ENCODE data around the gene TTC4.
A peak's percentile ranks its signal among the peaks of the same experiment; 100 is the strongest.

TTC4 gene

DNA sequence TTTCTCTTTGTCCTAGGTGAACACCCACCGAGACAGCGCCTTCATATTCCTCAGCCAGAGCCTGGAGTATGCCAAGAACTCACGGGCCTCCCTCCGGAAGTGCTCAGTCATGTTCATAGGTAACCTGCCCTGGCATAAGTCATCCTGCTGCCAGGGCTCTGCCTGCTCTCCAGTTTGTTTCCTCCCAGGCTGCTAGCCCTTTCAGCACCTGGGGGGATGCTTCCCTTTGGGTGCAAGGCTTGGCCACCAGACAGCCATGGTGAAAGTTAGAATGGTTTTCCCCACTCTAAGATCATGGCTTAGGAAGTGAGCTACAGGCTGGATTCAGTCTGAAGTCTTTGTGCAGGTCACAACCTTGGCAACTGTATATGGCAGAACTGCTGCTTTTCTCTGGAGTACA, 9.2 kb upstream of the TTC4 start:
- DNase-seq = no peak

DNA sequence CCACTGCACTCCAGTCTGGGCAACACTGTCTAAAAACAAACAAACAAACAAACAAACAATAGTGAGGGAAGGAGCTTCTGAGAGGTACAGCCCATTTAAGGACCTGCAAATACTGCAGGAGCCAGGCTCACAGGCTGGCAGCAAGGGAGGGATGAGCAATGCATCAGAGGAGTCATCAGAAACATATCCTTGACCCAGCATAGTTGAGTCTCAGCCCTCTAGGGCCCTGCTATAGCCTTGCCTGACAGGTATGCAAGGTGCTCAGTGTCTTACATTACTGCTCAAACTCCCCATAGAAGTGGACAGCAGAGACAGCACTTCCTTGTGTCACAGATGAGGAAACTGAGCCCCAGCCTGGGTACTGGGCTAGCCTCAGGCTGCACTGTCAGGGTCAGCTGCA, 7.3 kb upstream of the TTC4 start:
- no peak for DNase-seq

DNA sequence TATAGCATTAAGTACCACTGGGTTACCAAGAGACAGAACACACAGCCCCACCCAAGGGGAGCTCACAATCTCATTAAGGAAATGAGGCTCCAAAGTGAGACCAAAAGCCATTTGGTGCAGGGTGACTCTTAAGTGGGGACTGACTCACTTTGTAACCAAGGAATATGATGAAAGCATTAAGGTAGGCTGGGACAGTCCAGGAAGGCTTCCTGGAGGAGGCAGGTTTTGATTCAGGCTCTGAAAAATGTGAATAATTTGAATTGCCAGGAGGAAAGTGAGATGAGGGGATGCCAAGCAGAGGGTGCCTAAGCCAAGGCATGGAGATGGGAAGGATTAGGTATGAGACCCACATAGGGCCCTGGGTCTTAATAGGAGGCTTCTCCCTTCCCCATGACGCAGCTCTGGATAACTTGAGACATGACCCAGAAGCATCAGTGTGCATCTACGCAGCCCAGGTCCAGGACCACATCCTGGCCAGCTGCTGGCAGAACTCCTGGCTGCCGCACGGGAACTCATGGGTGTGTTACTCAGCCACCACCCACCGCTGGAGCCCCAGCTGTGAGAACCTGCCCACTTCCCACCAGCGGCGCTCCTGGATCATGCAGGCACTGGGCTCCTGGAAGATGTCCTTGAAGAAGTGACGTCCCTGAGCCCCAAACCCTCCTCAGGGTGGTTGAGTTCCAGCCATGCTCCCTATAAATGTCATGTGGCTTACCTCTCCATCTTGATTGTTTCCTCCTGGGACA, 5.9 kb upstream of the TTC4 start:
- DNase-seq = no peak

DNA sequence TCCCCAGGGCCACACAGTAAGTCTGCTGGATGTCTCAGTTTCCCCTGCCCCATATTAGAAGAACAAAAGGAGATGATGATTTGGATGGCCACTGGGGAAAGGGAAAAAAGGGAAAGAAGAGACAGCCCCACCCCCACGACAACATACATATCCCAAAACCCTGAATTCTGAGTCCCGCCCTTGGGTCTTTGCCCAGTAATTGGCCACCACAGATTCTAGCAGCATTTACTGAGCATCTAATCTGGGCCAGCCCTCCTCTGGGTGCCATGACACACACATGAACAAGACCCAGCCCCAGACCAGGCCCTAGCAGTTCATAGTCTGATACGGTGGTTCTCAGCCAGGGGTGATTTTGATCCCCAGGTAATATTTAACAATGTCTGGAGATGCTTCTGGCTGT, 5.2 kb upstream of the TTC4 start:
- no peak for DNase-seq

DNA sequence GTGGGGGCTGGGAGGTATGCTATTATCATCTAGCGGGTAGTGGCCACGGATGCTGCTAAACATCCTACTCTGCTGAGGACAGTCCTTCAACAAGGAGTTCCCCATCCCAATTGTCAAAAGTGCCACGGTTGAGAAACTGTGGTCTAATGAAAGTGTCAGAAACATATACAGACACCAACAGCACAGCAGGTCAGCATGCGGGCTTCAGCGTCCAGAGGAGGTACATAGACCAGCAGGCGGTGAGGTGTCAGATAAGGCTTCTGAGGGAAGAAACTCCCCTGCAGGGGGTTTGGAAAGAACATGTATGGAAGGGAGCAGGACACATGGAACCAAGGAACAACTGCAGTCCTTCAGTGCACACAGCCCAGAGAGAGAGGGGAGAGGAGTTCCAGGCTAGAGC, 4.8 kb upstream of the TTC4 start:
- no peak for DNase-seq

DNA sequence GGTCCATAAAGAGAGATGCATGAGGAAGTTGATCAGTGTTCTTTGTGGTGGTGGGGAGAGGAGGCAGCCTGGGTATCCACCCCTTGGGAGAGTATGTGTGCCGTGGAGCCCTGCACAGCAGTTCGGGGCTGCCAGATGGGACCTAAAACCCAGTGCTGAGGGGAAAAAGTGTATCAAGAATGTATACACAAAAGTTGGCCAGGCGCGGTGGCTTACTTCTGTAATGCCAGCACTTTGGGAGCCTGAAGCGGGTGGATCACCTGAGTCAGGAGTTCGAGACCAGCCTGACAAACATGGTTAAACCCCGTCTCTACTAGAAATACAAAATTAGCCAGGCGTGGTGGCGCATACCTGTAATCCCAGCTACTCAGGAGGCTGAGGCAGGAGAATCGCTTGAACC, 4.1 kb upstream of the TTC4 start:
- DNase-seq = no peak

DNA sequence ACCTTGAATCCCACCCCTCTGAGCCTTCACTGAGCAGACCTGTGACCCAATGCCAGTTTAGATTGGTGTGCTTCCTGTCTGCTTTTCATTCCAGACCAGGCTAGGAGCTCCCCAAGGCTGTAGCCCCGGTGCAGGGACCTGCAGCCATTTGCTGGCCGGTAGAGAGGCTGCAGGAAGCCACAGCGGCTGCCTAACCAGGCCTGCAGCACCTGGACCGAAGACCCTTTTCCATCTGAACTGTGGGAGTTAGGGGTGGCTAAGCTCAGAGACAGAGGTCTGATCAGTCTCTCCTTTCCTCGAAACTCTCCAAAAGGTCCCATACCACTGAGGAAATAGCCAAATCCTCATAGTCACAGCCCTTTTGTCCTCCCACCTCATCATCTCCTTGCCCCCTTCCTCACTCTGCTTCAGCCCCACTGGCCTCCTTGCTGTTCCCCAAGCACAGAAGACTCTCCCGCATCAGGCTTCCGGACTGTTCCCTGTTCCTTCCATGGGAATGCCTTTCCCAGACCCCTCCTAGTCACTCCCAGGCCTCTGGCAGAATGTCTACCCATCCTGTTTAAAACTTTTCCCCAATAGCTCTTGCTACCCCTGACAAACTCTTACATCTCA, 674 bp upstream of the TTC4 start:
- DNase-seq = no peak

DNA sequence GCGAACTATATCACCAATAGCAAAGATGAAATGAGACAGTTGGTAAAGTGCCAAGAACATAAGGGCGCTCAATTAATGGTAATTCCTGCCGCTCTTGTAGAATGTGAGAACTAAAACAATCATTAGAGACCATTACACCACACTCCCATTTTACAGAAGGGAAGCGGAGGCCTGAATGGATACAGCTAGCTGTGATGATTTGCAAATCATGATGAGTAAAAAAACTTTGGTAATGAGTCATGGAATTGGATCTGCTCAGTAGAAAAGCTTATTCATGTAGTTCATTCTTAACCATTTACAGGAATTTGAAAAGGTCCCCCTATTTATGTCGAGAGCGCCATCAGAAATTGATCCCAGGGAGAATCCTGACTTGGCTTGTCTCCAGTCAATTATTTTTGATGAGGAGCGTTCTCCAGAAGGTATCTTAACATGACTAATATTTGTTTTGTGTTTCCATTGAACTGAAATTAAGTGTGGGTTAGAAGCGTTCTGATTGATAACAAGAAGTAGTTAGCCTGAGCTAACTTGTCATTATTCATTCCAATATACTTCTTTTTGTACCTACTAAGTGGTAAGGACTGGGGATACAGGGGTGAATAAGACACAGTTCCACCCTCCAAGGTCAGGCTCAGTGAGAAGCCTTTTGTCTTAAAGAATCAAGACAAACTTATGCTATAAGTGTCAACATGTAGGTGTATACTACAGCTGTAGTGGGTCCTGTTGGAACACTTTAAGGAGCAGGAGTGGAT, 812 bp downstream of the TTC4 start:
- DNase-seq = no peak

DNA sequence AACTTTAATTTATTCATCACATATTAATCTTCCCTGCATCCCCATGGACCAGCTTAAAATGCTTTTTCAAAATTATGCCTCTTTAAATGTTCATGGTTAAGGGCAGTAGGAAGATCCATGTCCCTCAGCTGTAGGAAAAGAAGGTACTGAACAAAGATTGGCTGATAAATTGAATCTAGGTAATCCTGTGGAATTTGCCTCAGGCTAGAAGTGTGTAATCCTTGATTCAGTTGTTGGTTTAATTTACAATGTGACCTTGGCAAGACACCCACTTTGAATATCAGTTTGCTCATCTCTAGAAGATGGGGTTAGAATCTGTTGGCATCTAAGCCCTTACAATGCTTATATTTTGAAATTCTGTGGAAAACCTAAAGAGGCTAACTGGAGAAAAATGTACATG, 6.1 kb downstream of the TTC4 start:
- DNase-seq = no peak

DNA sequence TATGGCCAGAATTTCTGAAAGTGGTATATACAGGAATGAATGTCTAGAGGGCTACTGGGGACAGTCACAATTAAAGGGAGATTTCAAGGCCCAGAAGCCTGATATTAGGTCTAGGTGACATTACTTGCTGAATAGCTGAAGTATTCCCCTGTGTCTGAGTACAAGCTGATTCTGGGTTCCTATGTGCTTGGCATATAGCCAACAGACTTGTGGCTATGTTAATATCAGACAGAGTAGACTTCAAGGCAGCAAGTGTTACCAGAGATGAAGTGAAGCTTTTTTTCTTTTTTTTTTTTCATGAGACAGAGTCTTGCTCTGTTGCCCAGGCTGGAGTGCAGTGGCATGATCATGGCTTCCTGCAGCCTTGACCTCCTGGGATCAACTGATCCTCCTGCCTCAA, 8.3 kb downstream of the TTC4 start:
- no peak for DNase-seq

DNA sequence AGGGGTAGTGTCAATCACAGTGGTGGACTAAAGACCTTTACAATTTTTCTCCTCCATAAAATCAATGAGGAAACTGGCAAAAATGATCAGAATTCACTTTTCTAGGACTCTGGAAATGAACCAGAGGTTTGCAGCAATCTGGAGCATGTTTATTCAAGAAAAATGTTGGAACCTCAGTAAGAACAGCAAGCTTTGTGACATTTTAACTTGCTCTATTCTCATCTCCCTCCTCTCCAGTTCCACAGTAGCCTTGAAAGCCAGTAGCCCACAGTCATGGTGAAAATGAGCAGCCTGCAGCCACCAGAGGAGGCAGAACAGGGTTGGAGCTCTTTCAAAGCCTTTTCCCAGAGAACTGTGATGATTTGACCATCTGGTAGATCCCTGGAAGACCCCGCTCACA, 9.1 kb downstream of the TTC4 start:
- no peak for DNase-seq

DNA sequence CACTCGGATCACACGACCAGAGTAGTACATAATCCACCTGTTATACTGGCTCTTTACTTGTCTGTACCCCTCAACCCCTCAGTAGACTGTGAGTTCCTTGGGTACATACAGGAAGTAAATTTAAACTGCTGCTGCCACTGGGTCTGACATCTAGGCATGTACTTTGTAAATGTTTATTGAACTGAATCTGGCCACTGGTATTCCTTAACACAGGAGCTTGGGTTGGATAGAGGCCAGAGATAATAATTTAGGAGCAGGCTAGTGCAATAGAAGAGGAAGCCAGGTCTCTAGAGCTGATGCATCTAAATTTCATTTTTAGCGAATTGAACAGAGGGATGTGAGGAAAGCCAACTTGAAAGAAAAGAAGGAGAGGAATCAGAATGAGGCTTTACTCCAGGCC, 12.4 kb downstream of the TTC4 start:
- DNase-seq = no peak

DNA sequence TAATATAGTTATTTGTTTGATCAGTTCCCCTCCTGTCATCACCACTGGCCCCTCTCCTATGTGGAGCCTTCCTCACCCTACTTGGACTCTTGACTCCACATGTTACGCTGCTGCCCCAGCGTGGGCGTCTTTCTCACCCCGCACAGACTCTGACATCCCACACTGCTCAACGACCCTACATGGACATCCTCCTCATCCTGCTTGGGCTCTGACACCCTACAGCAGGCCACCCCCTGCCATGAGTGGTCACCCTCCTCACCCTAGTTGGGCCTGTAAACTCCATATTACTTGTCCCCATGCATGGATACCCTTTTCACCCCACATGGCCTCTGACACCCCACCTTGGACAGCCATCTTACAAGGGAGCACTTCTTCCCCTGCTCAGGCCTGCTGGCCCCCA, 21.0 kb downstream of the TTC4 start:
- DNase-seq = no peak

DNA sequence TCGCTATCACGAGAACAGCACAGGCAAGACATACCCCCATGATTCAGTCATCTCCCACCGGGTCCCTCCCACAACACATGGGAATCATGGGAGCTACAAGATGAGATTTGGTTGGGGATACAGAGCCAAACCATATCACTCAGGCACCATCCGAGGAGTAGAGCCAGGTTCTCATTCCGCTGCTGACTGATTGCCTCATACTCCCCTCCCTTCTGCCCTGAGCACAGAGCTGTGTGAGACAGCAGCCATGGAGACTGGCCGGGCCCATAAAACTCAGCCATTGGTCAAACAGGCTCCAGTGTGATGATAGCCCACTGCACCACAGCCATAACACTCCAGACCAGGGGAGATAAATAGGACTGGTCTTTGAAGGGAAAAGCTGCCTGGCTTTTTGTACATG, 22.6 kb downstream of the TTC4 start:
- DNase-seq = no peak

DNA sequence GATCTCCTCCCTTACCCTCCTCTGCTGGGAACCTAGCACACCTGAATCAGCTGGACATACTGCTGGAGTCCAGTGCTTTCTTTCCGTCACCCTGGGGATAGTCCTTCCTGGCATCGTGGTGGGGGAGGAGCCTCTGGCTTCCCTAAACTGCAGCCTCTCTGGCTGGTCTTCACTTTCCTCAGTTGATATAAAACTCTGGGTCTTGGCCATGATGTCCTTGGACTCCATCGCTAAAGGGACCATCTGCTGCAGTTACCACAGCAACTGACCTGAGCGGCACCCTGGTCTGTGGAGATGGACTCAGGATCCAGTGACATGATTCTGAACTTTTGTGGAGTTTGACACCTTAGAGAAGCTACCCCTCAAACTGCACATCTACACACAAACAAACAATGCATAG, 25.9 kb downstream of the TTC4 start:
- no peak for DNase-seq

DNA sequence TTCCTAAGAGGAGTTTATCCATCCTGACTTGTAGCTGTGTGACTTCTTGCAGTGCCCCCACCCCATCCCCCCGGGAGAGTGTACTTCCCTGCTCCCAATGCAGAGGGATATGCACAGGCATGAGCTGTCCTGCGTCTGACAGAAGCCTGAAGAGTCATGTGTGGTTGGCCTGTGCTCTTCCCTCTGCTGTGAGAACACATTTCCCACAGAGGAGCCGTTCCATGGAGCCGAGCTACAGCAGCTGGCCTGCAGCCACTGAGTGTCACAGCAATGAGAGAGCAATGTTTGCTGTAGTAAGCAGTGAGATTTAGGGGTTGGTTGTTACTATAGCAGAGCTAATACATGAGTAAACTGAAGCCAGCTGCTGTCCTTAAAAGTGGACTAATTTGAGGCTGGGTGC, 26.6 kb downstream of the TTC4 start:
- no peak for DNase-seq

DNA sequence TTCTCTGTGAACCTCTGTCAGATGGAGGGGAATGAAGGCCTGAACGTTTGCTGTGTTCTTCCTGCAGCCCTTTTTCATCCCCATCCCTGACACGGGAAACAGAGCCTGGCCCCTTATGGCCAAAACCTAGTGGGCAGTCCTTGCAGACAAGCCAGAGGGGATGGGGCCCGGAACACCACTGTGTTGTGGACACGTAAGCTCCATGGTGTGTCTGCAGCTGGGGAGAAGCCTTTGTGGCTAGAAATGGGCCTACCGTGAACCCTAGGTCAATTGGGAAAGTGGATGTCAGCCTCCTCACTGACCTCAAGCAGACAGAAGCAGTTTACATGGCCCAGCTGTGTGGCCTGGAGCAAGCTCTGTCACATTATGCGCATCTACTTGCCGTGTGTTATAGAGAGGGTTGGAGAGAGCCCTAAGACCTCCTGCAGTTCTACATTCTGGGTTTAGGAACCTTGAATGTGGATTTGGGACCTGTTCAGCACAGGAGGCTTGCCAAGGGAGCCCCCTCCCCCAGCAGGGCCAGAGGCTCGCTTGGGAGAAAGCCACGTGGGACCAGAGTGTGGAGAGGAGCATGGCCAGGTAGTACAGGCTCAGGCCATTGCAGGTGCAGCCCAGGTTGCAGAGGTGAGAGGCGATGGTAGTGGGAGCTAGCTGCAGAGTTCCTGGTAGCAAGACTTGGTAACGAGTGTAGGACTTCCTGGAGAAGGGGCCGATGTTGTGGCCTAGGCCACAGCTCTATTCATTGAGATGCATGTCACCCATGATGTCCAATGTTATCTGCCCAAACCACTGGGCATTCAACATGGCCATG, 28.0 kb downstream of the TTC4 start:
- no peak for DNase-seq

DNA sequence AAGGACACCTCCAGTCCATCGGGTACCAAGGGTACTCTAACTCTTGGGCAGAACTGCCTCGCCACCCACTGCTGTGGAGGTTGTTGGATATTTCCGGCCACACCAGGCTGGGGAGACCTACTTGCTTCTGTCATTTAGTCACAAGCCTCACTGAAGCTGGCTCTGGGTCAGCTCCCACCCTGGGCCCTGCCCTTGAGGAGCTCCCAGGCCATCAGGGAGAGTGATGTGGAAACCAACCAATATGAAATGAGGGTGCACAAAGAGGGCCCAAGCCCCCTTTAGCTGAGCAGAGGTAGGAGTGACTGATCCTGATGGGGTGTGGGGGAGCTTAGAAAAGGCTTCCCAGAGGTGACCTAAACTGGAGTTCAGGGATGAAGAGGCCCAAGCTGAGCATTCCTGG, 29.0 kb downstream of the TTC4 start:
- DNase-seq = no peak

DNA sequence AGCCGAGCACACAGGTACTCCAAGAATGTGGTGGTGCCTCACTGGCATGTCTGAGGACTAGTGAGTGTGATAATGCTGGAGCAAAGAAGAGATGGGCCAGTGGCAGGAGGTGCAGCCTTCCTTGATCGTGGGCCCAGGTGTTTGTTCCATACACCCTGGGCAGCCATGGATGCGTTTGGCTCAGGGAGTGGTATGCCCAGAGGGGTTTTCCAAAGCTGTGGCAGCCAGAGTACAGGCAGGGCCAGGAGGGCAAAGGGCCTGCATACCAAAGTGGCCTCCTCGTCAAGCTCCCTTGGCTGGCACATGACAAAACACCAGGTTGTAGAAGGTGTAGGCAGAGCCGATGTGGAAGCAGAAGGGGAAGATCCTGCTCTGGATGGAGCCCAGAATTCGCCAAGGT, 29.6 kb downstream of the TTC4 start:
- no peak for DNase-seq

DNA sequence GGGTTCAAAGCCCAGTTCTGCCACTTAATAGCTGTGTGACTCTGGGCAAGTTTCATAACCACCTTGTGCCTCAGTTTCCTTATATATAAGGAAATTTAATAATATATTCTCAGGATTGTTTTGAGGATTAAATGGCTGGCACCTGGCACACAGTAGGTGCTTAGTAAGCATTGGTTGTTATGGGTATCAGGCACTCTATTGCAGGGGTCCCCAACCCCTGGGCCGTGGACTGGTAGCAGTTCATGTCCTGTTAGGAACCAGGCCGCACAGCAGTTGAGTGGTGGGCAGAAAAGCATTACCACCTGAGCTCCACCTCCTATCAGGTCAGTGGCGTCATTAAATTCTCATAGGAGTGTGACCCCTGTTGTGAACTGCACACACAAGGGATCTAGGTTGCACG, 30.2 kb downstream of the TTC4 start:
- no peak for DNase-seq

DNA sequence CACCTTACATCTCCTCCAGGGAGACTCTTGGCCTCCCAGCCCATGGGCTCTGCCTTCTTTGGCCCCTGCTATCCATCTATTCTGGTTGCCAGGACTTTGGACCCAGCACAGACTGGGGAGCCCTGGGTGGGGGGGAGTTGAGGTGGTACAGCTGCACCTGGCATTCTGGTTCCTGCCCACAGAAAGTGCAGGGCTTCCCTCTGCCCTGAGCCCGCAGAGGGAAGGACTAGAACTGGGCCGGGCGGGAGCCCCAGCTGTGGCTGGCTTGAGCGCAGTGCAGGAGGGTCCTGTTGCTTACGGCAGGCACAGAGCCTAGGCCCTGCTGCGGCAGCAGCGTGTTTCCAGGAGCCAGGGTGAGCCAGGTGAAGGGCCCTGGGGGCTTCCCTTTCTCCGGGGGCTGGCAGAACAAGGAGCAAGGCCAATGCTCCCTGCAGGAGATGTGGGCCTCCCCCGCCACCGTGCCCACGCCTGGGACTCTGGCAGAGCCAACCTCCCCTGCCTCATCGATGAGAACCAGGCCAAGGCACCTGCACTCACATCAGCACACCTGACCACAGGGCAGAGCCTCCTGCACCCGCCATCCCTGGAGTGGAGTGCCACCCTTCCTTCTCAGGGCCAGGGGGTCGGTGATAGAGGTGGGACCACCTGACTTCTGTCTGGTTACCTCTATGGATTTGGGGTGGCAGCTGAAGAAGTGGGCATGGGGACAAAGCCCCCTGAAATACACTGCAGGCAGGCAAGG, 32.6 kb downstream of the TTC4 start:
- DNase-seq = no peak

DNA sequence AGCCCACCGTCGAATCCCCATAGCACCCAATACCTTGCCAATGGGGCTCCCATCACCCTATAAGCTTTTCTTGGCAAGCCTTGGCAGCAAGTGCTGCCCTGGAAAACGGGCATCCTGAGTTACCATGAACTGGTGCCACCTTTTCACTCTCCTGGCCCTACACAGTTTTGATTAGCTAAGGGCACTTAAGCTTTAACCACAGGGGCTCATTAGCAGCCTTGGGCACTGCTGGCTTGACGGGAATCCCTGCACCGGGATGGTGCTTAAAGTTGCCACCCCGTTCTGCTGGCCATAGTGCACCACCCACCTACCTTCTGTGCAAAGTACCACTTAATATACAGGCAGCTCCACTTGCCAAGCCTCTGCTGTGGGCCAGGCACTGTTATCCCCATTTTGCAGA, 34.9 kb downstream of the TTC4 start:
- DNase-seq = peak; percentile 30

DNA sequence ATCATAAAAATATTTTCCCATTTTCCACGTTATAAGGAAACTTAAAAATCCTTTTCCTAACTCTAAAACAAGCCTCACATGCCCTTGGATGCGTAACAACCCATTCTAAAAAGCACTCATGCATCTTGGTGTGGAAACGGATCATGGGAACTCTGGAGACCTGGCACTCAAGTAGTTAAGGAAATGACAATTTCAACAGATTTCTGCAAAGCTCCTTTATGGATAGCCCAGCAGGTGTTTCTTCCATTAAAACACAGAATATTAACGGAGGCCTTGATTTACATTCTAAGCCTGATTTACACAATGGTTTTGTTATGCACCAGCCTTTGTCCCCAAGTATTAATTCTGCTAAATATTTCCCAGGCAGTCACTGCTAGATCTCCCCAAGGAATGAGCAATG, 35.8 kb downstream of the TTC4 start:
- DNase-seq = no peak

Data from activated effector memory CD4-positive, alpha-beta T cell treated with anti-CD3 and anti-CD28 coated beads, Interleukin-2, amount 50 U/mL, for 16 hours (primary cell).